ENCODE measurements around the gene AFF3. TPM values are rescaled to one million over a fixed set of nuclear protein-coding genes. Genes with fewer than 3 reads are reported as not detected.

The AFF3 gene
- total and polyA plus RNA-seq, 2 donors (not counting 3 experiments of a cell fraction or from before 2014, with no cell fraction given), result 0.06 to 0.07 TPM

DNA sequence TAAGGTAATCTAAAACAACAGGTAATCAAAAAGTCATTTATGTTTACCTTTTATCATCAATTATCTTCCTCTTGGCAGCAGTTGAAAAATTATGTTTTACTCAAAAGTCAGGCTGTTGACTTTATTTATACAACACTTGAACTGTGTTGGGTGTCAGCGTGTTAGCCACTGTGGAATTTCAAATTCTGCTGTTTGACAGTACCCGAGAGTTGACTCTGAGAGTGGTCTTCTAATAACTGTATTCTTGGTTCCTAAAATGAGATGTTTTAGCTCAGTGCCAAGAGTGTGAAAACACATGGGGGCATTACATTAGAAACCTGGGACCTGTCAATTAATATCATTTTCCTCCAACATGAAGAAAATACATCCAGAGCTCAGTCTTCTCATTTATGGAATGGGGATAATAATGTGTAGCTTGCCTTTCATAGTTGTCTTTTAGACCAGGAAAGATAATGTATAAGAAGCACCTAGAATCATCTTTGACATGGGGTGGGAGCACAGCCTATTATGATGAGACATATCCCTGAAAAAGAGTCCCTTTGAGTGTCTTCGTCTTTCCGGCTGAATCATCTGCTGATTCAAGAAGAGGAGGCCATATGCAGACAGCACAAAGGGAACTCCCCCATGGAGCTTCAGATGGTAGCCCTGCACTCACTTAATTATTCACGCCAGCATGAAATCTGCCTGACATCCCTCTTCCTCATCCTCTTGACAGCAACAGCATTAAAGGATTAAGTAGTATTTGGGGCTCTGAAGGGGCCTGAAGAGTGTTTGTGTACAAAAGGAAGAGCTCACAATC, 89.1 kb downstream of the AFF3 start:
- no peaks in the 10 kb centered on the region for H3K79me2 ChIP-seq (ENCODE audit: control insufficient read depth, insufficient read depth, low read length)
- no peak overlapping the region for H3K9ac ChIP-seq (replicated peaks; ENCODE audit: extremely low read depth, insufficient read depth, low read length)
- FAIRE-seq (no peak), DNase-seq (ENCODE audit: low read depth, low spot score) (no peak)
- CTCF ChIA-PET, result interaction anchor here (1.4 kb wide), 1 partner anchor 234 kb away, joined by 4 read pairs; no protein-coding TSS in a partner anchor
- no peaks in the 10 kb centered on the region for H4K20me1 ChIP-seq (replicated peaks; ENCODE audit: control insufficient read depth, extremely low read depth, insufficient read depth, low read length)
- no TSS peak for BruUV-seq (replicated peaks)
- no peak for TF ChIP-seq MAX (IDR thresholded peaks at IDR 0.05; ENCODE audit: insufficient read depth, insufficient read length)
- no peak for TF ChIP-seq CTCF (IDR thresholded peaks at IDR 0.05; ENCODE audit: extremely low read depth in 1 of 2, insufficient read depth in 1 of 2, low read depth in 1 of 2, low read length in 2 of 2)
- TF ChIP-seq FOS (IDR thresholded peaks at IDR 0.05; ENCODE audit: borderline replicate concordance, insufficient read depth, low read length), result no peak
- no peak for TF ChIP-seq MYC (IDR thresholded peaks at IDR 0.05; ENCODE audit: low read depth, low read length)
- TF ChIP-seq GATA2 (IDR thresholded peaks at IDR 0.05; ENCODE audit: insufficient read depth, insufficient read length, low read depth, low read length), result no peak
- TF ChIP-seq POLR2A (IDR thresholded peaks at IDR 0.05; ENCODE audit: low read depth, low read length), result no peak
- TF ChIP-seq EZH2 (IDR thresholded peaks at IDR 0.05; ENCODE audit: borderline replicate concordance, low read depth, low read length, severe bottlenecking), result no peak
- TF ChIP-seq POLR2AphosphoS5 (IDR thresholded peaks at IDR 0.05; ENCODE audit: insufficient read depth, low read depth, low read length), result no peak
- TF ChIP-seq JUN (IDR thresholded peaks at IDR 0.05; ENCODE audit: borderline replicate concordance, insufficient read depth, insufficient read length, low read depth), result no peak
- no peaks in the 10 kb centered on the region for H3K36me3 ChIP-seq (ENCODE audit: control insufficient read depth in 2 of 2, extremely low read depth in 1 of 2, insufficient read depth in 2 of 2, low read length in 2 of 2)
- no peaks in the 10 kb centered on the region for H3K9me3 ChIP-seq (replicated peaks; ENCODE audit: control insufficient read depth, insufficient read depth, low read length)
- no peak overlapping the region for H3K4me2 ChIP-seq (ENCODE audit: insufficient read depth, low read length)
- no peaks in the 10 kb centered on the region for H3K4me1 ChIP-seq (ENCODE audit: control insufficient read depth, extremely low read depth, insufficient read depth, low read length)
- H2AFZ ChIP-seq (ENCODE audit: low read depth, low read length), result no peak overlapping the region
- dilution Hi-C loops (cut with MboI; ENCODE audit: extremely low pct_ligation_motif_present, low sequenced_read_pairs) (no loop called here), intact Hi-C loops (cut with micrococcal nuclease) (no loop called here)
- POLR2A ChIA-PET, result no interaction called here
- no peak overlapping the region for H3K27ac ChIP-seq (ENCODE audit: insufficient read depth, low read depth, low read length)
- H3K4me3 ChIP-seq (replicated peaks in 1 of 3; ENCODE audit: insufficient read depth in 1 of 3, low read depth in 1 of 3, low read length in 3 of 3), result no peak overlapping the region
- H3K27me3 ChIP-seq (ENCODE audit: control insufficient read depth in 2 of 2, insufficient read depth in 2 of 2, low read length in 2 of 2), result no peaks in the 10 kb centered on the region
- no peaks in the 10 kb centered on the region for H3K9me1 ChIP-seq (replicated peaks; ENCODE audit: control insufficient read depth, extremely low read depth, insufficient read depth, low read length)
